Stimulated activated CD4-positive, alpha-beta T cell treated with anti-CD3 and anti-CD28 coated beads, Interleukin-2, amount 100 ng/mL, for 4 hours (primary cell): Measurements from ENCODE around the gene SMIM10.
"Not testable (repeated sequence)": the region's sequence is repeated elsewhere in the genome, so short reads cannot be mapped to it uniquely, and the experiment has no call there.

Experiments
- DNase-seq: peaks from one replicate; pipeline ENCODE4 v3.0.0-alpha.2; 2020; ENCODE audit warnings: low read depth

SMIM10 gene

DNA sequence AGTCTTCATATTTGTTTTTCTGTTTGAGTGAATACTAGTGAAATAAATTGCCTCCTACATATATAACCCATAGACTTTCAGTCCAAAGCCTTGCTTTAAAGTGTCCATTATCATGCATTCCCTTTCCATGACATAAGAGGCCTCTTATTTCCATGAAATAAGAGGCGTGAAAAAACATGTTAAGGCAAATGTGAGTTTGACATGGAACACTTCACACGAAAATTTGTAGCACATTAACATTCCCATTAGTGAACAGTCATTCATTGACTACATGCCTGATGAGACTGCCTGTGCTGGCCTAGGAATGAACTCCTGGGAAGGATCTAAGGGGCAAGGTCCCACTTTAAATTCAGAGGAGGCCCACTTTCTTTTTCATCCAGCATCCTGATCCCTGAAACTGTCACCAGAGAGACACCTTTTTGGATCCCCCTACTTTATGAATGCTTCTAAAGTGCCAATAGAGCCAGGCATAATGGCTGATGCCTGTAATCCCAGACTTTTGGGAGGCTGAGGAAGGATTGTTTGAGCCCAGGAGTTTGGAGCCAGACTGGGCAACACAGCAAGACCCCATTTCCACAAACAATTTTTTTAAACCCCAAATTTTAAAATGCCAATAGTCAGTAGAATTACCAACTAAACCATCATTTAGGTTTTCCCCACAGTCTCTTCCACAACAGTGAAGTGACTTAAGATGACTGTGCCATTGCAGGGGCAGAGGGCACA is 24.9 kb downstream of the SMIM10 start:
- DNase-seq = no peak

DNA sequence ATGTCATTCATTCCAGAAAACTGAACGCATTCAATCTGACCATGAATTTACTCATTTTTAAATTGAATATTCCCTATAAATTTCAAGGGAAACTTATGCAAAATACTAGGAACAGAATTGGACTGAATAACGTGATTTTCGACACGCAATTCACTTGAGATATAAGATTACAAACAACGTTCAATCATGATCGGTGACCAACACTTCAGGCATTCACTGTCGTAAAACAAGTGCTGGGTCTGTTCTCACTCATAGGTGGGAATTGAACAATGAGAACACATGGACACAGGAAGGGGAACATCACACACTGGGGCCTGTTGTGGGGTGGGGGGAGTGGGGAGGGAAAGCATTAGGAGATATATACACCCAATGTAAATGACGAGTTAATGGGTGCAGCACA is 29.1 kb downstream of the SMIM10 start:
- not testable (repeated sequence) for DNase-seq

DNA sequence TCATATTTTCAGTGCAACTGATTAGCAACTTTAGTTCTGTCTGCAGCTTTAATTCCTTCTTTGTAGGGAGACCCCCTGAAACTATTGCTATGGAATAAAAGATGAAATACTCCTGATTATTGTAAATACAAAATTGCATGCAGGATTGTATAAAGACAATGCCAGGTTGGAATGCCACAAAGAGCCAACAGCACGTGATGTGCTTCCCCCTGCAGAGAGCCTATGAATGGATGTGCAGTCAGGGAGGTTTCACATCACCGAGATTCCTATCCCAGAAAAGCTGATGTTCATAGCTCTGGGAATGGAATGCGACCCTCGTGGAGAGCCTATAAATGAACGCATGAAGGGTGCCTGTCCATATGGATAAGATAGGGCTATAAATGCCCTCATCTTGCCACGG is 33.0 kb downstream of the SMIM10 start:
- DNase-seq = not testable (repeated sequence)

DNA sequence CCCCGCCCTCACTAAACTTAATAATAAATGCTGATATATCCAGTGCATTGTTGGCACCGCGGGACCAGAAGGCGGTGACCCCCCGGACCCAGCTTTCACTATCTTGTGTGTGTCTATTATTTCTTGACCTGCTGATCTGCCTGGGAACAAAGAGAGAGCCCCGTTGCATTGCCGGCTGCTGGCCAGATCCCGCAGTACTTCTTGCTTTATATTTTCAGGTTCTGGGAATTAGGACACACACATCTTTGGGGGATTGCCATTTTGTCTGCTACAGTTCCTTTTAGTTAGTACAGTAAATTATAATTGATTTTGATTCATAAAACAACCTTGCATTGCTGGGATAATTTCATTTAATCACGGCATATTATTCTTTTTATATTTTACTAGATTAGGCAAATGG is 33.7 kb downstream of the SMIM10 start:
- no peak for DNase-seq

DNA sequence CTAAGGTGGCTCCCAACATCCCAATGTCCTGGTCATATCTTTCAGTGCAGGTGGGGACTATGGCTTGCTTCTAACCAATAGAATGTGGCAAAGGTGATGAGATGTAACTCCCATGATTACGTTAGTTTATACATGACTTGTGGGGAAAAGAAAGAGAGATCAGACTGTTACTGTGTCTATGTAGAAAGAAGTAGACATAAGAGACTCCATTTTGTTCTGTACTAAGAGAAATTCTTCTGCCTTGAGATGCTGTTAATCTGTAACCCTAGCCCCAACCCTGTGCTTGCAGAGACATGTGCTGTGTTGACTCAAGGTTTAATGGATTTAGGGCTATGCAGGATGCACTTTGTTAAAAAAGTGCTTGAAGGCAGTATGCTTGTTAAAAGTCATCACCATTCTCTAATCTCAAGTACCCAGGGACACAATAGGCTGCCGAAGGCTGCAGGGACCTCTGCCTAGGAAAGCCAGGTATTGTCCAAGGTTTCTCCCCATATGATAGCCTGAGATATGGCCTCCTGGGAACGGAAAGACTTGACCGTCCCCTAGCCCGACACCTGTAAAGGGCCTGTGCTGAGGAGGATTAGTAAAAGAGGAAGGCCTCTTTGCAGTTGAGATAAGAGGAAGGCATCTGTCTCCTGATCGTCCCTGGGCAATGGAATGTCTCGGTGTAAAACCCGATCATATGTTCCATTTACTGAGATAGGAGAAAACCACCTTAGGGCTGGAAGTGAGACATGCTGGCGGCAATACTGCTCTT is 39.6 kb downstream of the SMIM10 start:
- DNase-seq = not testable (repeated sequence)

DNA sequence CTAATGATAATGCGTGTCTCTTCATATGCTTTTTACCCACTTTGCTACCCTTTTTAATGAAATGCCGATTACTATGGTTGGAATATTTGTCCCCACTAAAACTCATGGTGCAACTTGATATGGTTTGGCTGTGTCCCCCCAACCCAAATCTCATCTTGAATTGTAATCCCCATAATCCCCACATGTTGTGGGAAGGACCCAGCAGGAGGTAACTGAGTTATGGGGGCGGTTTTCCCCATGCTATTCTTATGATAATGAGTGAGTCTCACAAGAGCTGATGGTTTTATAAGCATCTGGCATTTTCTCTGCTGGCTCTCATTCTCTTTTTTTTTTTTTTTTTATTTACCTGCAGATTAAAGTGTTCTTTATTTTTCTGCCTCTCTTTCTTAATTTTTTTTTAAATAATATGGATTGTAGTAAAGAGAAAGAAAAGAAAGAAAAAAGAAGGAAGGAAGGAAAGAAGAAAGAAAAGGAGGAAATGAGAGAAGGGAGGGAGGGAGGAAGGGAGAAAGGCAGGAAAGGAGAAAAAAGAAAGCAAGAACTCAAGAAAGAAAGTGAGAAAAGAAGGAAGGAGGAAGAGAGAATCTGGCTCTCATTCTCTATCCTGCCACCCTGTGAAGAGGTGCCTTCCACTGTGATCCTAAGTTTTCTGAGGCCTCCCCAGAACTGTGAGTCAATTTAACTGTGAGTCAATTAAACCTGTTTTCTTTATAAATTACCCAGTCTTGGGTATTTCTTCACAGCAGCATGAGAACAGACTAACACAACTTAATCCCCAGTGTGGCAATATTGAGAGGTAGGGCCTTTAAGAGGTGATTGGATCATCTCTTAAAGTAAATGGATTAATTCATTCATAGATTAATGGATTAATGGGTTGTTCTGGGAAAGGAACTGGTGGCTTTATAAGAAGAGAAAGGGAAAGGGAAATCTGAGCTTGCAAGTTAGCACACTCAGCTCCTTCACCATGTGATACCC is 50.6 kb downstream of the SMIM10 start:
- not testable (repeated sequence) for DNase-seq
